Colonic mucosa (tissue), 4 donors: ENCODE data around the gene IL1RAPL1. TPM values are rescaled to one million over a fixed set of nuclear protein-coding genes. Genes with fewer than 3 reads are reported as not detected.

Source experiments
- DNase-seq: peaks from one replicate; pipeline ENCODE4 v3.0.0-alpha.2; 2020
- H3K27ac ChIP-seq: fragments of 200-600 bp; one replicate; pipeline ENCODE4 v1.8.0; 2021
- H3K27me3 ChIP-seq: fragments of 200-600 bp; one replicate; pipeline ENCODE4 v1.8.0; 2021
- H3K36me3 ChIP-seq: fragments of 200-600 bp; one replicate; pipeline ENCODE4 v1.8.0; 2021
- H3K4me1 ChIP-seq: fragments of 200-600 bp; one replicate; pipeline ENCODE4 v1.8.0; 2021; ENCODE audit warnings: mild to moderate bottlenecking
- H3K4me3 ChIP-seq: fragments of 200-600 bp; one replicate; pipeline ENCODE4 v1.8.0; 2021
- H3K9ac ChIP-seq, 2 donors: one replicate each; pipeline ENCODE4 v1.7.0; 2013; ENCODE audit warnings: control low read depth in 2 of 2, low read depth in 2 of 2, low read length in 2 of 2
- H3K9me3 ChIP-seq: fragments of 200-600 bp; one replicate; pipeline ENCODE4 v1.8.0; 2021
- CTCF ChIP-seq: fragments of 200-600 bp; IDR thresholded peaks from one replicate; pipeline ENCODE4 v1.8.0; 2022; ENCODE audit warnings: antibody characterized with exemption, mild to moderate bottlenecking
- intact Hi-C: fragments of 100-400 bp; cut with DNase I; formaldehyde crosslinking; loops from one replicate; pipeline ENCODE4 v1.14.1; 2022
- total RNA-seq, 2 donors: library from RNA; stranded (reverse); fragmentation: NEBNext Ultra II Directional in 1 of 2; extraction: Animal tissue kit (Norgen Biotek cat#: 25700) in 1 of 2; gene quantifications; one replicate each; pipeline ENCODE4 v1.2.1, GENCODE V29; 2021
- donor health status: healthy.
- donor health status: DM: no; HTN: no; CAD: no.
- donor health status: DM: no; HTN: no; CAD: no.

Gene IL1RAPL1
- total RNA-seq, 2 donors from 2014 or later, result 0.10 to 0.24 TPM

- Histone ChIP-seq H3K9ac (no peak overlapping the region), H3K27me3 (no peaks in the 10 kb centered on the region), H3K9me3 (no peaks in the 10 kb centered on the region), H3K27ac (no peak overlapping the region), H3K4me1 (no peaks in the 10 kb centered on the region), H3K36me3 (no peaks in the 10 kb centered on the region), H3K4me3 (no peak overlapping the region)
- no peak for DNase-seq
- intact Hi-C loops, result no loop called here
- no peak for TF ChIP-seq CTCF
These were observed 302.4 kb downstream of the IL1RAPL1 start for GRCh38 chrX:28889591-28890090.

- intact Hi-C loops, result no loop called here
- H3K36me3 ChIP-seq, result no peaks in the 10 kb centered on the region
- no peaks in the 10 kb centered on the region for H3K4me1 ChIP-seq
- no peaks in the 10 kb centered on the region for H3K27me3 ChIP-seq
- no peaks in the 10 kb centered on the region for H3K9me3 ChIP-seq
- TF ChIP-seq CTCF, result no peak
- no peak overlapping the region for H3K27ac ChIP-seq
- H3K4me3 ChIP-seq, result no peak overlapping the region
- no peak for DNase-seq
- H3K9ac ChIP-seq, result no peak overlapping the region
These were observed 314.4 kb downstream of the IL1RAPL1 start for GRCh38 chrX:28901637-28902036.

GRCh38 chrX:28910487-28910886 is 323.2 kb downstream of the IL1RAPL1 start:
- Histone ChIP-seq H3K4me3 (no peak overlapping the region), H3K27me3 (no peaks in the 10 kb centered on the region), H3K36me3 (no peaks in the 10 kb centered on the region), H3K9me3 (no peaks in the 10 kb centered on the region), H3K4me1 (no peaks in the 10 kb centered on the region), H3K9ac (no peak overlapping the region), H3K27ac (no peak overlapping the region)
- intact Hi-C loops, result no loop called here
- DNase-seq, result no peak
- no peak for TF ChIP-seq CTCF

GRCh38 chrX:28920153-28920943 is 333.1 kb downstream of the IL1RAPL1 start:
- Histone ChIP-seq H3K9ac (no peak overlapping the region), H3K27ac (no peak overlapping the region), H3K27me3 (no peaks in the 10 kb centered on the region), H3K36me3 (no peaks in the 10 kb centered on the region), H3K9me3 (no peaks in the 10 kb centered on the region), H3K4me3 (no peak overlapping the region), H3K4me1 (no peaks in the 10 kb centered on the region)
- DNase-seq, result no peak
- no peak for TF ChIP-seq CTCF
- intact Hi-C loops, result no loop called here

GRCh38 chrX:28922106-28922505 is 334.9 kb downstream of the IL1RAPL1 start:
- DNase-seq, result no peak
- Histone ChIP-seq H3K36me3 (no peaks in the 10 kb centered on the region), H3K4me1 (no peaks in the 10 kb centered on the region), H3K27me3 (no peaks in the 10 kb centered on the region), H3K9ac (no peak overlapping the region), H3K27ac (no peak overlapping the region), H3K9me3 (no peaks in the 10 kb centered on the region), H3K4me3 (no peak overlapping the region)
- intact Hi-C loops, result no loop called here
- no peak for TF ChIP-seq CTCF
